GM12801 (cell line): ENCODE measurements around the gene ZBTB33.

Experiments
- CTCF ChIP-seq: IDR thresholded peaks from one replicate; pipeline ENCODE4 v1.5.1; 2011; ENCODE audit warnings: control low read depth; ENCODE audit not compliant: insufficient read length; ENCODE audit errors: extremely low read depth

The ZBTB33 gene

DNA sequence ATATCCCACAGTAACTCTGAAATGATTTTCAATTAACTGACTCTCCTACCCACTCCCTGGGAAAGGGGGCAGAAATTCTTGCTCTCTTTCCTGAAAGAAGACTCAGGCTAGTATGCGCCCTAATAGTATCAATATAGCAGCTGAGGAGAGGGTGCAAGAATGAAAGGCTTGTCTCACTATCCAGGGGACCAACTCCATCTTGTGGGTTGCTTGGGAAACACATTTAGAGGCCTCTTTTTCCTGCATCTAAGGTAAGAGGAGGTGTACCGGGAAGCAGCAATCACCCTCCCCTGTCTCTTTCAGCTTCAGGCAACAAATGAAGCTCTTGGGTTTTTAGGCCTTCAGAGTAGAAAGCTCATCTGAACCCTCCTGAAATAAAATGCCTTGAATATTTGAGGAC, 49.3 kb downstream of the ZBTB33 start:
- no peak for TF ChIP-seq CTCF

- TF ChIP-seq CTCF, result no peak
These were observed 50.9 kb downstream of the ZBTB33 start for GRCh38 chrX:120301497-120301896.

DNA sequence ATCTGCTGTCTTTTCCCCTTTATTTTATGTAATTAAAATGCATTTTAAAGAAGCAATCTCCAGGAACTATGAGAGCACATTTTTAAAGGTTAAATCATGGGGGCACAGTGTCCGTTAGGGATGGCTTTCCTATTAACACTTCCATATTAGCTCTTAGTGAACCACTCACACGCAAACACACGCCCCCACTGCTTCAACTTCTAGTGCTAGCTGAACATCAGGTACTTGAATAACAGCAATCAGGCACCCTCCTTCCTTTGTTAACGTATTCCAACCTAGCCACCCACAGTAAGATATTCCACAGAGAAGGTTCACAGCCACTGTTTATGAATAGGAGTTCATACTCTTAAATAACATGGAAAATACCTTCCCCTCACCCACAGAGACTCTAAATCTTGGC, 51.3 kb downstream of the ZBTB33 start:
- TF ChIP-seq CTCF, result no peak

DNA sequence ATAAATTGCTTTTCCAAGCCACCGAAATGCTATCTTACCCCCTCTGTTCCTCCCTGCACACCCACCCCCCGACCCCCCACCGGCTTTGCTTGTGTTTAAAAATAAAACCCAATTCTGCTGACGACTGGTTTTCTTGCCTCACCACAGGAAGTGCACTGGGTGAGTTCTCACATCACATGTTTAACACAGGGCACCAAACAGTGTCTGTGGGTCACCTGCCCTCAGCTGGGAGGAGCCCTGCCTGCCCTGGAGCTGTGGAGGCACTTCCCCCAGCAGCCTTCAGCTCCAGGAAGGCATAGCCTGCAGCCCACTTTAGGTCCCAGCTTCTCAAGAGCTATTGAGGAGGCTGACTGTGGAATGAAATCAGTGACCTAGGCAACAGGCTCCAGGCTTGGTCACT, 51.8 kb downstream of the ZBTB33 start:
- TF ChIP-seq CTCF, result no peak

- no peak for TF ChIP-seq CTCF
These were observed 53.6 kb downstream of the ZBTB33 start for GRCh38 chrX:120304256-120304655.

DNA sequence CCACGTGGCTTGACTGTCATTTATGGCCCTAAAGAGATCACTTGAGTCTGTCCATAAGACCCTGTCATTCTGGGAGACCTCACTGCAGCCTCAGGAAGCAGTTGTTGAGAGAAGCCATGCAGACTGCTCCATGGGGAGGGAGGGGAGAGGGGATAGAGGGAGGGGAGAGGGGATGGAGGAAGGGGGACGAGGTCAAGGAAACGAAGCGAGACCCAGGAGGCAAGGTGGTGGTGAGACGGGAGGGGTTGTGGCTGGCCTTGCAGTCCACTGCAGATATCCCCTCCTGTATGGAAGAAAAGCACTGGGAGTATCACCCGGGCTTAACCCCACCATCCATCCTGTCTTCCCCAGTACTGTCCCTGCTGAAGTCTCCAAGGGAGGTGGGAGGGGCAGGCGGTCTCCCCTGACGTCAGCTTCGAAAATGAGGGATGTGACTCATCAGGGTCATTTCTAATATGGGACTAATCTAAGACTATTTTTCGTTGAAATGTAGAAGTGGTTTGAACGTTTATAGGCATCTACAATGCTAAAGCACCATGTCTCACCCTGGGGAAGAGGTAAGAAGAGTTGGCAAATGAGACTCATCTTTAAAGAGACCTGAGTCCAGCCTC, 55.0 kb downstream of the ZBTB33 start:
- no peak for TF ChIP-seq CTCF

GRCh38 chrX:120306630-120307029, 56.0 kb downstream of the ZBTB33 start:
- no peak for TF ChIP-seq CTCF
